NCI-H82 treated with DMSO at 0.1 percent for 48 hours (cell line): ENCODE results near the gene TMEM237.

Experiments
- DNase-seq: peaks from one replicate; lab custom pipeline; 2025; ENCODE audit not compliant: unreplicated experiment; lab: John Stamatoyannopoulos, UW

The TMEM237 gene

GRCh38 chr2:201642579-201643215 is 606 bp downstream of the TMEM237 start:
- peak; percentile 58 for DNase-seq

- DNase-seq: peak; percentile 65
These were observed 1.2 kb downstream of the TMEM237 start for GRCh38 chr2:201642086-201642578.

GRCh38 chr2:201639205-201639604 is 4.1 kb downstream of the TMEM237 start:
- no peak for DNase-seq

DNA sequence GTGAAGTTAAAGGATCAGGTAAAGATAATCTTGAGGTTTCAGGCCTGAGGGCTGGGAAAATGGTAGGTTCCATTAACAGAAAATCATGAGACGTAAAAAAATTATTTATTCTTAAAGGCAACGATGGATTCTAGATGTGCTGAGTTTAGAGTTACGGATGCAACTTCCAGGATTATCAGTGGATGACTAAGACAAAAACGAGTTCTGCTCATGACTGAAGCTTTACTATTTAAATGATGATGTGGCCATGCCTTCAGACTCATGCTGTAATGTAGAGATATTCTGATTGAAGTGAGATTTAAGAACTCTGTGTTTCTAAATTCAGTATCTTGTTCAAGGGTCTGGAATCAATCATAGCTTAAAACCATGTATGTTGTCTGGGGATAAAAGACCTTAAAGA is 5.0 kb downstream of the TMEM237 start:
- DNase-seq: no peak

DNA sequence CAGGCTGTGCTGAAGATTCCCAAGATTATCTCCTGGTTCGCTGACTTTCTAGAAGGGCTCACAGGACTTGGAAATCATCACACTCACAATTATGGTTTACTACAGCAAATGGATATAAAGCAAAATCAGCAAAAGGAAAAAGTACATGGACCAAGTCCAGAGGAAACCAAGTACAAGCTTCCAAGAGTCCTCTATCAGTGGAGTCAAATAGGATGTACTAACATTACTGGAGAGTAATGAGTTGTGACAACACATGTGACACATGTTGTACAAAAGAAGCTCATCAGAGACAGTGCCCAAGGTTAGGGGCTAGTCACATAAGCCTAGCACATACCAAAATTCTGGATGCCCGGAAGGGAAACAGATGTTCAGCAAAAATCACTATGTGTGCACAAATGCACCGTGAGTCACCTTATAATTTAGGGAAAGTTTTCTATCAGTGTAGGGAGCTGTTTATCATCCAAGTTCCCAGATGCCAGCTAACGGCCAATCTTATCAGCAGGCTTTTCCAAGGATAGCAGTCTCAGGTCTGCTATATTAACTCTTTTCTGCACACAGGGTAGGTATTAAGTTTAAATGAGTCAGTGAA is 9.5 kb downstream of the TMEM237 start:
- no peak for DNase-seq

- peak; percentile 98 for DNase-seq
These were observed 12.3 kb downstream of the TMEM237 start for GRCh38 chr2:201631041-201631440.

GRCh38 chr2:201630577-201630976 is 12.7 kb downstream of the TMEM237 start:
- DNase-seq: no peak

DNA sequence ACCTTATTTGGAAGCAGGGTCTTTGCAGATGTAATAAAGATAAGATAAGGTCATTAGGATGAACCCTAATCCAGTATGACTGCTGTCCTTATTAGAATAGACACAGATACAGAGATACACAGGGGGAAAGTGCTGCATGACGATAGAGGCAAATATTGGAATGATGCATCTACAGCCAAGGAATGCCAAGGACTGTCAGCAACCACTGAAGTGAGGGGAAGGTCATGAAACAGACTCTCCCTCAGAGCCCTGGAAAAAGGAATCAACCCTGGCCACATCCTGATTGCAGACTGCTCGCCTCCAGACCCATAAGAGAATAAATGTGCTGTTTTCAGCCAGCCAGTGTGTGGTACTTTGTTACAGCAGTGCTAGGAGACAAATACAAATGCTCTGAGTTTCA is 14.8 kb downstream of the TMEM237 start:
- DNase-seq: peak; percentile 33

- peak; percentile 13 for DNase-seq
These were observed 20.9 kb downstream of the TMEM237 start for GRCh38 chr2:201622306-201622970.

DNA sequence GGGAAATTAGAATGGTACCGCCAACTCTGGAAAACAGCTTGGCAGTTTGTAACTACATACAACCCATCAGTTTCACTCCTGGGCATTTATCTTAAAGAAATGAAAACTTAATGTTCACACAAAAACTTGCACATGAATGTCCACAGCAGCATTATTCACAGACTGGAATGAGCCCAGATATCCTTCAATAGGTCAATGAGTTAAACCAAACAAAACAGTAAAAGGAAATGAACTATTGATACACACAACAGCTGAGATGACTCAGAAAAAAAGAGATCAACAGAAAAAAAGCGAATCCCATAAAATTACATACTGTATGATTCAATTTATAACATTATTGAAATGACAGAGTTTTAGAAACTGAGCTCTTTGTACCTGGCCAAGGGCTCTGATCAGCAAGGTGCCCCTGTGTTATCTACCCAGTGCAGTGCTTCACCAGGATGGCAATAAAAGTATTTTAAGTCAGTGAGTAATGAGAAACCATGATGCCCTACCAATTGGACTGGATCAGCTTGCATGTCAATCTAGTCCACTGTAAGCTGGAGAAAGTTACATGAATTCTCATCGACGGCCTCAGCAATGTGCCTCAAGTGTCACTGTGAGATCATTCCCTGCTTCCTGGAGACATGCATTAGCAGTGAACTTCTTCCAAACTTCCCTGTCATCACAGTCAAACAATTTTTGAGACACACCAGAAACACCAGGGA is 21.9 kb downstream of the TMEM237 start:
- no peak for DNase-seq

DNA sequence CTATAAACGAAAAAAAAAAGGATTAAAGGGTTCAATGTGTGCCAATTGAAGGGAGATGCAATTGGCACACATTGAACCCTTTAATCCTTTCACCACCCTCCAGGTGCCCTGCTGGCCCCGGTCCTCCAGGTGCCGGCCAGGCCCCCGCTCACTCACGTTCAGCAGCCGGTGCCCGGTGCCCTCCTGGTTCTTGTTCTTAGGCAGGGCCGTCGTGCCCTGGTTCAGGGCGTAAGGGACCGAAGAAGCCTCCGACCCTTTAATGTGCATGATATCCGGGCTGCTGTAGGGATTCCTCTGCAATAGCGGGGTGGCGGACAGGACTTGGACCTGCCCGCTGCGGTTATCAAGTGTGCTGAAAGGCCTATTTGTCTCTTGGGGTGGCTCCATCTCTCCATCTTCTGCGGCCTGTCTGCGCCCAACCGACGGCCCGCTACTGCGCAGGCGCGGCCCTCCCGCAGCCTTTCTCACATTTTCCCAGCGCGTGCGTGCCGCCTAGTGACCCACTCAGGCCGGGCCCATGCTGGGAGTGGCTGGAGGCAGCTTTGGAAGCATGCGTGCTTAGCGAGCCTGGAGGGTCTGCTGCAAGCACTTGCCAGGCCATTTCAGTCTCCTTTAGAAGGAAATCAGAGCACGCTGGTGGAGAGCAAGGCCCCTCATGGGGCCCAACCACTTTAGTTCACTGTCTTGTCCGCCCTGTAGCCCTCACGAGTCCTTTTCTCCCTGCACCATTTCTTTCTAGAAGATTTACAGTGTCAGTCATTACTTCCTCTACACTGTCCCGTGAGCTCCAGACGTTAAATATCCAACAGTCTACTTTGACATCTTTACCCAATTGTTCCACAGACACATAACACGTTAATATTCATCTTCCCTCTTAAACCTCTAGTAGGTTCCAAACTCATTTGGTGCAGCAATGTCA is 24.3 kb downstream of the TMEM237 start:
- no peak for DNase-seq

DNA sequence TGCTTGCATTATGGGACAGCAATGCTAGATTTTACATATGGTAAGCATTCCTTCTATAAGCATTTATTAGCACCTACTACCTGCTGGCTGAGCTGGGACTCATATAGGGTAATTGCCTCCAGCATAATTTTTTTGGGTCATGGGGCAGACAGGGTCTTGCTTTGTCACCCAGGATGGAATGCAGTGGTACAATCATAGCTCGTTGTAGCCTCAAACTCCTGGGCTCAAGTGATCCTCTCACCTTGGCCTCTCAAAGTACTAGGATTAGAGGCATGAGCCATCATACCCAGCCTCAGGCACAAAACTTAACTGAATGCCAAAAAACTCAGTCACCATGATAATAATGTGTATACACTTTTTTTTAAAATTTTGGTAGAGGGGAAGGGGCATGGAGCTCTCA is 35.3 kb downstream of the TMEM237 start:
- DNase-seq: no peak

DNA sequence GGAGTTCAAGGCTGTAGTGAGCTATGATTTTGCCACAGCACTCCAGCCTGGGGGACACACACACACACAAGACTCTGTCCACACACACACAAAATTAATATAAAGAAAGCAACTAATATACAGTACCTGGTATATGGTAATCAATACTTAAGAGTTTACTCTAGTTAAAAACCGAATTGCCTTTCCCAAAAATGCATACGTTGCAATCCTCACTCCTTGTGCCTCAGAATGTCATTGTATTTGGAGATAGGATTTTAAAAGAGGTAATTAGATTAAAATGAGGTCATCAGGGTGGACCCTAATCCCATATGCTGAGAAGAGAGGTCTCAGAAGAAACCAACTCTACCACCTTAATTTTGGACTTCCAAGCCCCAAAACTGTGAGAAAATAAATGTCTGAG is 35.7 kb downstream of the TMEM237 start:
- peak; percentile 28 for DNase-seq

GRCh38 chr2:201600906-201601305 is 42.4 kb downstream of the TMEM237 start:
- DNase-seq: no peak

GRCh38 chr2:201597397-201597796 is 45.9 kb downstream of the TMEM237 start:
- DNase-seq: no peak

DNA sequence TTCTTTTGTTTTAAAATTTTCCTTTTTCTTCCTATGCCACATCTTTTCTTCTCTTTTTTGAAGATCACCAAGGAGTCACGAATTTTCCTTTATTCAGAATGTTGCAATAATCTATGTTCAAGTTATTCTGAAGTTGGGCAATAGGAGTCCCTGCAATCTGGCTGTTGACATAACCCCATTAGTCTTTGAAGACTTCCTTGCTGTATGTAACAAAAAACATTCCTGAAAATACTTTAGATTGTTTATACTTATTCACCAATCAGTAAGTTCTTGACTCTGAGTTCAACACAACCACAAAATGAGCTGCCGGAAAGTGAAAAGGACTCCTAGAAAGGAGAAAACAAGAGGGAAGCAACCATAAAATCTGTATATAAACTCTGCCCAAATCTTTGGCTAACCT is 62.8 kb downstream of the TMEM237 start:
- no peak for DNase-seq

GRCh38 chr2:201579536-201579935 is 63.8 kb downstream of the TMEM237 start:
- DNase-seq: no peak

DNA sequence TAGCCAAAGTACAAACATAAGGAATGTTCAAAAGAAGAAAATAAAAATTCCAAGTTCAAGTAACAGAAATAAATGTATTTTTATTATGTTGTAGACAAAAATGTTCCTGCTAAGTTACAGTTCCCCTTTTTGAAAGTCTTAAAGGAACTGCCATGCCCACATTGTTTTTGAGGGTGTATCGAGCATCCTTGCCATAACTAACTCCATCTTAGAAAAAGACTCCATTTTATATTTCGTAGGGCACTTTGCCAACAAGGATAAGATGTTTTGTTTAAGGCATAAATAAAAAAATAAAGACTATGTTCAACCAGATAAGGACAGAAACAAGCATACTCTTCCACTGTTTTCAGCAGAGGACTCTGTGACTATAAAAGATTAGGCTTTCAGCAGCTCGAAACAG is 67.3 kb downstream of the TMEM237 start:
- no peak for DNase-seq

DNA sequence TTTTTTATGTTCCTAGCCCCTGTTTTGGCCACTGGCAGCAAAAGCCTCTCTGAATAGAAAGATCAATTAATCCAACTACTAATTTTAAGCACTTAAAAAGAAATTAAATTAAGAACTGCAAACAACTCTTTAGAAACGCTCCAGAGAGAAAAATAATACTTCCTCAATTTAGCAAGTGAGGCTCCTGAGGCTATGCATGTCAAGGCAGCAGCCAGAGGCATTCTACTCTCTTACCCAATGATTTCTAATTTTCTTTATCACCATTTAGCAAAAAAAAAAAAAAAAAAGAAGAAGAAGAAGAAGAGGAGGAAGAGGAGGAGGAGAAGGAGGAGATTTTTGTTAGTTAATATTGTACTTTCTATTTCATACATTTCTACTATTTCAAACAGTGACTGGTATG is 68.5 kb downstream of the TMEM237 start:
- DNase-seq: no peak

GRCh38 chr2:201572846-201573508 is 70.3 kb downstream of the TMEM237 start:
- no peak for DNase-seq
